Measurements from ENCODE around the gene PAPPA.

Gene PAPPA

GRCh38 chr9:116409129-116409528, 255.5 kb downstream of the PAPPA start:
- no peak overlapping the region for H3K9ac ChIP-seq
- H3K36me3 ChIP-seq (ENCODE audit: control insufficient read depth, insufficient read depth, low read length): no peaks in the 10 kb centered on the region
- no peaks in the 10 kb centered on the region for H3K27me3 ChIP-seq (ENCODE audit: control insufficient read depth, insufficient read depth, low read length)
- no peak overlapping the region for H3K4me2 ChIP-seq (ENCODE audit: low read length)
- no peak overlapping the region for H2AFZ ChIP-seq
- TF ChIP-seq, protein P1, sequence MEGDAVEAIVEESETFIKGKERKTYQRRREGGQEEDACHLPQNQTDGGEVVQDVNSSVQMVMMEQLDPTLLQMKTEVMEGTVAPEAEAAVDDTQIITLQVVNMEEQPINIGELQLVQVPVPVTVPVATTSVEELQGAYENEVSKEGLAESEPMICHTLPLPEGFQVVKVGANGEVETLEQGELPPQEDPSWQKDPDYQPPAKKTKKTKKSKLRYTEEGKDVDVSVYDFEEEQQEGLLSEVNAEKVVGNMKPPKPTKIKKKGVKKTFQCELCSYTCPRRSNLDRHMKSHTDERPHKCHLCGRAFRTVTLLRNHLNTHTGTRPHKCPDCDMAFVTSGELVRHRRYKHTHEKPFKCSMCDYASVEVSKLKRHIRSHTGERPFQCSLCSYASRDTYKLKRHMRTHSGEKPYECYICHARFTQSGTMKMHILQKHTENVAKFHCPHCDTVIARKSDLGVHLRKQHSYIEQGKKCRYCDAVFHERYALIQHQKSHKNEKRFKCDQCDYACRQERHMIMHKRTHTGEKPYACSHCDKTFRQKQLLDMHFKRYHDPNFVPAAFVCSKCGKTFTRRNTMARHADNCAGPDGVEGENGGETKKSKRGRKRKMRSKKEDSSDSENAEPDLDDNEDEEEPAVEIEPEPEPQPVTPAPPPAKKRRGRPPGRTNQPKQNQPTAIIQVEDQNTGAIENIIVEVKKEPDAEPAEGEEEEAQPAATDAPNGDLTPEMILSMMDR (IDR thresholded peaks at IDR 0.05): no peak
- no peaks in the 10 kb centered on the region for H3K9me3 ChIP-seq (ENCODE audit: control insufficient read depth, low read length)
- no peaks in the 10 kb centered on the region for H3K79me2 ChIP-seq
- H3K4me1 ChIP-seq: no peaks in the 10 kb centered on the region
- no peak overlapping the region for H3K4me3 ChIP-seq (ENCODE audit: low read depth, low read length)
- H3K27ac ChIP-seq: no peak overlapping the region

- H3K9me3 ChIP-seq (ENCODE audit: control insufficient read depth, low read length): no peaks in the 10 kb centered on the region
- H3K79me2 ChIP-seq: no peaks in the 10 kb centered on the region
- H3K27me3 ChIP-seq (ENCODE audit: control insufficient read depth, insufficient read depth, low read length): no peaks in the 10 kb centered on the region
- H3K4me1 ChIP-seq: no peaks in the 10 kb centered on the region
- no peak overlapping the region for H3K4me2 ChIP-seq (ENCODE audit: low read length)
- no peak overlapping the region for H2AFZ ChIP-seq
- TF ChIP-seq, protein P1 (IDR thresholded peaks at IDR 0.05): no peak
- H3K9ac ChIP-seq: no peak overlapping the region
- no peak overlapping the region for H3K4me3 ChIP-seq (ENCODE audit: low read depth, low read length)
- no peaks in the 10 kb centered on the region for H3K36me3 ChIP-seq (ENCODE audit: control insufficient read depth, insufficient read depth, low read length)
- no peak overlapping the region for H3K27ac ChIP-seq
Observed at GRCh38 chr9:116409638-116410037, 256.0 kb downstream of the PAPPA start.

- H2AFZ ChIP-seq: no peak overlapping the region
- H3K4me1 ChIP-seq: no peaks in the 10 kb centered on the region
- H3K9me3 ChIP-seq (ENCODE audit: control insufficient read depth, low read length): no peaks in the 10 kb centered on the region
- H3K27me3 ChIP-seq (ENCODE audit: control insufficient read depth, insufficient read depth, low read length): no peaks in the 10 kb centered on the region
- H3K9ac ChIP-seq: no peak overlapping the region
- no peak overlapping the region for H3K4me3 ChIP-seq (ENCODE audit: low read depth, low read length)
- no peaks in the 10 kb centered on the region for H3K36me3 ChIP-seq (ENCODE audit: control insufficient read depth, insufficient read depth, low read length)
- no peak overlapping the region for H3K4me2 ChIP-seq (ENCODE audit: low read length)
- H3K79me2 ChIP-seq: no peaks in the 10 kb centered on the region
- H3K27ac ChIP-seq: no peak overlapping the region
- TF ChIP-seq, protein P1 (IDR thresholded peaks at IDR 0.05): no peak
Observed at GRCh38 chr9:116411506-116411905, 257.9 kb downstream of the PAPPA start.

DNA sequence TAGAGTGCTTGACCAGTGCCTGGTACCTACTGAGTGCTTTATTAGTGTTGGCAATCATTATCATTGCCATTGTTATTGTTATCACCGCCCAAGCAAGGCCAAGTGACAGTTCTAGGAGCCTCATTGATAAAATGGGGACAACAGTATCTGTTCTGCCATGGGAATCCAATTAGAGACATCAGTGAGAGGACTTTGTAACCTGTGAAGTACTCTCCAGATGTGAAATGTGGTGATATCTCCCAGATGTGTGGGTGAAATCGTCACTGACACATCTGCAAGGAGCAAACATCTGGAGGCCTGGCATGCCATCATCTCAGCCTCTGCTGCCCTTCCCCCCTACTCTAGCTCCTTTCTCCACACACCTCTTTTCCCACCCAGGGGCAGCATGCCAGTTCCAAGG, 260.8 kb downstream of the PAPPA start:
- H3K27me3 ChIP-seq (ENCODE audit: control insufficient read depth, insufficient read depth, low read length): no peaks in the 10 kb centered on the region
- no peak overlapping the region for H3K9ac ChIP-seq
- no peaks in the 10 kb centered on the region for H3K79me2 ChIP-seq
- no peaks in the 10 kb centered on the region for H3K4me1 ChIP-seq
- no peaks in the 10 kb centered on the region for H3K9me3 ChIP-seq (ENCODE audit: control insufficient read depth, low read length)
- no peak overlapping the region for H3K27ac ChIP-seq
- TF ChIP-seq, protein P1 (IDR thresholded peaks at IDR 0.05): no peak
- no peak overlapping the region for H2AFZ ChIP-seq
- H3K4me2 ChIP-seq (ENCODE audit: low read length): no peak overlapping the region
- no peak overlapping the region for H3K4me3 ChIP-seq (ENCODE audit: low read depth, low read length)
- H3K36me3 ChIP-seq (ENCODE audit: control insufficient read depth, insufficient read depth, low read length): no peaks in the 10 kb centered on the region

- Histone ChIP-seq H3K36me3 (ENCODE audit: control insufficient read depth, insufficient read depth, low read length) (no peaks in the 10 kb centered on the region), H3K9me3 (ENCODE audit: control insufficient read depth, low read length) (no peaks in the 10 kb centered on the region), H3K4me1 (no peaks in the 10 kb centered on the region), H3K4me2 (ENCODE audit: low read length) (no peak overlapping the region), H2AFZ (no peak overlapping the region), H3K79me2 (no peaks in the 10 kb centered on the region), H3K27ac (no peak overlapping the region), H3K9ac (no peak overlapping the region), H3K27me3 (ENCODE audit: control insufficient read depth, insufficient read depth, low read length) (no peaks in the 10 kb centered on the region), H3K4me3 (ENCODE audit: low read depth, low read length) (no peak overlapping the region)
- TF ChIP-seq, protein P1 (IDR thresholded peaks at IDR 0.05): no peak
Observed at GRCh38 chr9:116416421-116416820, 262.8 kb downstream of the PAPPA start.

Data from parathyroid adenoma (tissue), 2 donors.